ENCODE results near the gene MAK.
"Not testable (repeated sequence)": the region's sequence is repeated elsewhere in the genome, so short reads cannot be mapped to it uniquely, and the experiment has no call there.

Gene MAK

DNA sequence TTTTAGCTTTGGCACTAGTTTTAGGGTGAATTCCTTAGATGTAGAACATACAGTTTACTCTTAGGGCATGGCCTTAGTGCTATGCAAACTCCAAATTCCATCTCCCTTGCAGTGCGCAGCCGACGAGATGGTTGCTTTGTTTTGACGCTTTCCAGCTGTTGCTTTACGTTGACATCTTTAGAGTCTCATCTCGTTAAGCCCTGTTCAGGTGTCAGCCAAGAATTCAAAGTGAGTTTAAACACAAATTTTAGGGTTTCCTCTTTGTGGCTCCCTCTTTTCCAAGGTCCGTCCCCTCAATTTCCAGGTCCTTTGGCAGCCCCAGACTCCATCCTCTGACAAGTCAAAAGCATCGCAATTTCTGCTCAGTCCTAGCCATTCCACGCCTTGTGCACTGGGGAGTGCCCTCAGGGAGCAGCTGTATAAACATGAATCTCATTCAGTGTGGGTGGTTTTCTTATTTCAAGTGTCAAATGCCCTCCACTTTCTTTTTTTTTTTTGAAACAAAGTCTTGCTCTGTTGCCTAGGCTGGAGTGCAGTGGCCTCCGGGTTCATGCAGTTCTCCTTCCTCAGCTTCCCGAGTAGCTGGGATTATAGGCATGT lies 14.1 kb upstream of the MAK start:
- DNase-seq, result no peak

DNA sequence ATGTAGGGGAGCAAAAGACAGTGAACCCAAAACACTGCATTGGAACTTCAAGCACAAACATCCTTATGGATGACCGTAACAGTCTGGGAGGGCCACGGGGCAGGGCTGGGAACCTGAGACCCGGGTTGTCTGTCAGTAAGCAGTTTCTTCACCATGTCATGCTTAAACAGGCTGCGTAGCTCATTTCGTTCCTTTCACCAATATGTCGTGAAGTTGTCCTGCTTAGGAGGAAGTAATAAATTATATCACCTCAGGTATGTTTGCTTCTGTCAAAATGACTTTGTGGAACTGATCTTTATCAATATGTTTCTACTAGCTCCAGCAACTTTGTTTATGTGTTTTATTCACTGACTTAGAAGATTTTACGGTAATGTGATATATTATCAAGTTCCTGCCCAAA lies 12.4 kb upstream of the MAK start:
- no peak for DNase-seq

DNA sequence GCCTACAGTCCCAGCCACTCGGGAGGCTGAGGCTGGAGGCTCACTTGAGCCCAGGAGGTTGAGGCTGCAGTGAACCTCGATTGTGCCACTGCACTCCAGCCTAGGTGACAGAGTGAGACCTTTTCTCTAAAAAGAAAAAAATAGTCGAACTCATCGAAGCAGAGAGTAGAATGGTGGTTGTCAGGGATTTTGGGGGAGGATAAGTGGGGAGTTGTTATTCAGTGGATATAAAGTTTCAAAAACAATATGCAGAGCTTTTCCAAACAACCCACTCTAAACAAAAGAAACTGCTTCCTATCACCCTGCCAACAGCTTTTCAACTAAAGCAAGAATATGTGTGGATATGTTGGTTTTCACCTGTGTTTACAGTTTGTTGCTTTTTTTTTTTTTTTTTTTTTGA lies 11.6 kb upstream of the MAK start:
- no peak for DNase-seq

DNA sequence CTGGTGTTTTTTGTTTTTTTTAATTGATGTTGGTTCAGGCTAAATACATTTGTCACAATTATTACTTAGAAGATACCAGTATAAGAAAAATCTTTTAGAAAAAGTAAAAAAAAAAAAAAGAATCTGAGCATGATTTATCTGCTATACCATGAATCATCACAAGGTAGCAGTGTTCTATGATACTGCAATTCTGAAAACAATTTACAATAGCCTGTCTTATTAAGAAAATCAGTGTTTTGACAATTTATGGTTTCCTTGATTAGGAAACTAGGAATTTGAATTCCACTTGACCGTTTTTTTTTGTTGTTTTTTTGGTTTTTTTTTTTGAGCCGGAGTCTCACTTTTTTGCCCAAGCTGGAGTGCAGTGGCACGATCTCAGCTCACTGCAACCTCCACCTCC lies 9.3 kb upstream of the MAK start:
- DNase-seq, result peak in 1 of 2 experiments; percentile 8

DNA sequence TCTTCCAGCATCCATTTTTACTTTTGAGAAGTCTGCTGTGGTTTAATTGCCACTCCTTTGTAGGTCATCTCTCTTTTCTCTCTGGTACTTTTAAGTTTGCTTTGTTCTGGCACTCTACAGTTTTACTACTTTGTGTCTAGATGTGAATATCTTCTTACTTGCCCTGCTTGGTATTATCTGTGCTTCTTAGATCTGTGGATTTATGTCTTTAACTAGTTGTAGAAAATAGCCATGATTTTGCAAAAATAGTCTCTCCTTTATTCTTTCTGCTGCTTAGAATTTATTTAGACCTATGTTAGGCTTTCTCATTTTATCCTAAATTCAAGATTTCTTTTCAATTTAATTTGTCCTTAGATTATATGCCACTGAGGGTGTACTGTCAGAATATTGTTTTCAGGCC lies 5.2 kb upstream of the MAK start:
- no peak for DNase-seq

DNA sequence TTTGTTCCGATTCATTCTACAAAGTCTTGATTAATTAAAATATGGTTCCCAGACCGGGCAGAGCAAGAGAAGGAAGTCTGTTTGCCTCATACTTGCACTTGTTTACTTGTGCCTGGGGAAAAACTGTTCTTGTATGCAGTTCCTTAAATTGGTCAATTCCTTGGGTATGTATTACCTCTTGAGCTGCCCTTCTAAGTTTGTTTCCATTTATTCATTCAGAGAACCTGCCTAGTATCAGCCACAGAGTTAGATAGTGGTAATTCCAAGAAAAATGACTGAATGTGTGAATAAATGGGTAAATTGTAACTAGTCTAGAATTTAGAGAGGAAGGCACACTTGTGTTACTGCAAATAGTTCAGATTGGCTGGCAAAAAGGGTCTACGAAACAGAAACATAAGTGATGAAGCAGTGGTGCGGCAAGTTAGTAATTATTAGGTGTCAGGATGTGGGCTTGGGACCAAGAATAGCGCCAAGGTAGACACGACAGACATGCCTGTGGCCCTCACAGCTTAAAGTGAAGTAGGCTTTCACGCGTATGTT lies 525 bp upstream of the MAK start:
- no peak for DNase-seq

DNA sequence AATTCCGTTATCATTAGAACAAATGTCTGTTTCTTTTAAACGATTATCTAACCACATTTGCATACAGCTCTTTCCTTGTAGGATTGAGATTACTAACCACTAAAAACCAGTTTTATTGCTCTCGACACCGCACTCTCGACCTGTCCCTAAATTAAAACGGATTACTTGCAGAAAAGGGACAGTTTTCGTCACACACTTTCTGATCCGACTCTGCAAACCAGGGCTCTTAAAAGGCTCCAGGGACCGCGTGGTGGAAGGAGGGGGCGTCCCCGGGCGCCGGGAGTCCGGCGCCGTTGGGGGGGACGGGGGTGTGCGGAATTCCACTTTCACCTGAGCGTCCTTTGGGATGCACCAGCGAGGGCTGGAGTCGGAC lies 731 bp downstream of the MAK start:
- no peak for DNase-seq

DNA sequence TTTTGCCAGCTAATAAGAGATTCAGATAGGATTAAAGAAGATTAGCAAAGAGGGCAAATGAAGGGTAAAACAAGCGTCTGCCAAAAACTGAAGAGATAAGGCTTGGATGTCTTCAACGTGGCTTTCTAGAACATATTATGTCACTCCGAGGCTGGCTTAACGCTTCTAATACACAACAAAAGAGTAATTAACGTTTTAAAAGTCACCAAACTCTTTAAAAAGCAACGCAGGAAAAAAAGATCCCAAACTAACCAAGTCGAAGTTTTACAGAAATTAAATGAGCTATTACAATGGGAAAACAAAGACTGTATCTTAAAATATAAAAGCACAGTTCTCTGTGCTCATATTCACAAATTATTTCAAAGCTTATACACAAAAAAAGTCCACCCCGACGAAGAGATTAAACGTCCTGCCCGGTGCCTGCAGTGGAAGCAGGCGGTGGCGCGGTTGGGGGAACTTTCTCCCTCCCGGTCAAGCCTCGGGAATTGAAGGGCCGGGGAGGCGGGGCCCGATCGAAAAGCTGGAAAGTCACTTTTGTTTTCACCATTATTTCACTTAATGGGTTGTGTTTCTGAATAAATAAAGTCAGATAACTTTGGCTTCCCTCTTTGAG lies 1.2 kb downstream of the MAK start:
- no peak for DNase-seq

DNA sequence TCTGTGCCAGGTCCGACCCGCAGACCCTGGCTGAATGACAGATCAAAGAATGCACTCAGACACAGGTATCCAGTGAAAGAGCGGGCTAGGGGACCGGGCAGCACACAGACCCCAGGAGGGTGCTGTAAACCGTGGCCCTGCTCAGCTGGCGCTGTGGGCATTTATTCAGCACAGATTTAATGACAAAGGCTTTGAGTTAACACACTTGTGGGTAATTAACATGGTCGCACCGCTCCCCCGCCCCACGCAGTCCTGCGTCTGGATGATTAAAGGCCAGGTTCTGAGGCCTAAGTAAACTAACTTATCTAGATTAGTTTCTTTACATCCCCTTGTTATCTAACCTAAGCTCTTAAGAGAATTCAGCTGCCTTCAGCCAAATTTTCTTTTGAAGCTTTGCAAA lies 3.5 kb downstream of the MAK start:
- no peak for DNase-seq

DNA sequence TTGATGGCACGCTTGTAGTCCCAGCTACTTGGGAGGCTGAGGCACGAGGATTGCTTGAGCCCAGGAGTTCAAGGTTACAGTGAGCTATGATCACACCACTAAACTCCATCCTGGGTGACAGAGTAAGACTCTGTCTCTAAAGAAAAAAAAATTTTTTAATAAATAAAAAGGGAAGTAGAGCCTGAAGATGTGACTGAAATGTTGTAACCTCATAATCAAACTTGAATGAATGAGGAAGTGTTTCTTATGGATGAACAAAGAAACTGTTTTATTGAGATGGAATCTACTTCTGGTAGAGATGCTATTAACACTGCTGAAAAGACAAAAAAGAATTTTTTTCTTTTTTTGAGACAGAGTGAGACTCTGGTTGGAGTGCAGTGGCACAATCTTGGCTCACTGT lies 6.7 kb downstream of the MAK start:
- no peak for DNase-seq

DNA sequence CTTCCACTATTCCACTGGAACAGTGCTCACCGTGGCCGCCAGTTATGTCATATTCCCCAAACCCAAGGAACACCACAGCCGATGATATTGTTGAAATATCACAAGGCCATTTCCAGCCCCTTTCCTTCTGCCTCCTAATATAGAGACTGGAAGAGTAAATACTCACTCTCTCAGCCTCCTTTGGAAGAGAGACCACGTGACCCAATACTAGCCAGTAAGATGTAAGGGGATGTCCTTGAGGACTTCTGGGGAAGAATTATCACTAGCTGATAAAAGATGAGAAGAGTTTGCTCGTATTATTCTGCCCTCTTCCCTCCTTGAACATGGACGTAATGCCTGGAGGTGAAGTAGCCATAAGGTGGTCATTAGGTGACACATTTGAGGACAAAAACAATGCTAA lies 13.5 kb downstream of the MAK start:
- no peak for DNase-seq

DNA sequence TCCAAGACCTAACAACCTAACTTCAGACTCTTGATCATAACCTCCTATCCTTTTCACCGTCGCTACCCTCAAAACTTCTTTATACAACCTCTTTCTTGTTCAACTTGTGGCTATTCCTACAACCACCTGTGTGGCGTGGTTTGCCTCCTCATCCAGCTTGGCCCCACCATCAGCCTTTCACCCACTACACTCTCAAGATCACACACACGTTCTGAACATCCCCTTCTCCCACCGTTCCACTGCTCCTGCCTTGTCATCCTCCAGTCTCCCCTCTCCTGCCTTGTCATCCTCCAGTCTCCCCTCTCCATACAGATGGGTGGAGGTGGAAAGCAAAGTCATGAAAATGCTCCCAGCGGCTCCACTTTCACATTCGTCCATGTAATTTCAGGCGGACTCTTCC lies 14.0 kb downstream of the MAK start:
- DNase-seq, result no peak

DNA sequence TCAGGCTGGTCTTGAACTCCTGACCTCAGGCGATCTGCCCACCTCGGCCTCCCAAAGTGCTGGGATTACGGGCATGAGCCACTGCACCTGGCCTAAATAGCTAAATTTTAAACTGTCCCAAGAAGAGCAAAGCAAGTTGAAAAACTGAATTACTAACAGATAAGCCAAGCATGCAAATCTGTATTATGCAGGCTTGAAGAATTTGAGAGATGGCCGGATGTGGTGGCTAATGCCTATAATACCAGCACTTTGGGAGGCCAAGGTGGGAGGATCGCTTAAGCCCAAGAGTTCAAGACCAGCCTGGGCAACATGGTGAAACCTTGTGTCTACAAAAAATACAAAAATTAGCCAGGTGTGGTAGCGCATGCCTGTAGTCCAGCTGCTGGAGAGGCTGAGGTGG lies 24.2 kb downstream of the MAK start:
- not testable (repeated sequence) for DNase-seq

DNA sequence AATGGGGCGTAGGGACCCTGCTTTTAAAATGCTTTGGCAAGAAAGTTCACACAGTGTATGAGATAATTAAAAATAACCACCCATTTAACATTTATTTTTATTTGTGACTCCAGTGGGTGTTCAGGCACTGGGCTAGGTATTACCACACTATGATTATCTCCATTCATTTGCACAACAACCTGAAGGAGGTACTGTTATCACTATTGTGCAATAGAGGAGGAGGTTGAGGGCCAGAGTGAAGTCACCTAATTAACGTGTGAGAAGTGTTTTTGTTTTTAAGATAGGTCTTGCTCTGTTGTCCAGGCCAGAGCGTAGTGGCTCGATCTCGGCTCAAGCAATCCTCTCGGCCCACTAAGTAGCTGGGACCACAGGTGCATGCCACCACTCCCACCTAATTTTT lies 29.2 kb downstream of the MAK start:
- DNase-seq, result no peak

DNA sequence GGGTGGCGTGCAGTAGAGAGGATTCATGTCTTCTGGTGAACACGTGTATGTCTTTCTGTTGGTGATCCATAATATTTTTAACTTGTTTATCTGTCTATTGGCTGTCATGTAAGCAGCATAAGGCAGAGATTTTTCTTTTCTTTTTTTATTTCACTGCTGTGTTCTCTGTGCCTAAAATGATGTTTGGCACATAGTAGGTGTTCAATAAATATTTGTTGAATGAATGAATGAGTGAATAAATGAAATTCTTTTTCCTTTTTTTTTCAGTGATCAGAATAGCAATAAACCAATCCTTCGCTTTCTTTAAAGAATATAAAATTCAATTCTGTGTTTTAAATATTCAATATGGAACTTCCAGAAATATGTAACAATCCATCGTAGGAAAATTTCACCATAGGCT lies 30.0 kb downstream of the MAK start:
- no peak for DNase-seq

DNA sequence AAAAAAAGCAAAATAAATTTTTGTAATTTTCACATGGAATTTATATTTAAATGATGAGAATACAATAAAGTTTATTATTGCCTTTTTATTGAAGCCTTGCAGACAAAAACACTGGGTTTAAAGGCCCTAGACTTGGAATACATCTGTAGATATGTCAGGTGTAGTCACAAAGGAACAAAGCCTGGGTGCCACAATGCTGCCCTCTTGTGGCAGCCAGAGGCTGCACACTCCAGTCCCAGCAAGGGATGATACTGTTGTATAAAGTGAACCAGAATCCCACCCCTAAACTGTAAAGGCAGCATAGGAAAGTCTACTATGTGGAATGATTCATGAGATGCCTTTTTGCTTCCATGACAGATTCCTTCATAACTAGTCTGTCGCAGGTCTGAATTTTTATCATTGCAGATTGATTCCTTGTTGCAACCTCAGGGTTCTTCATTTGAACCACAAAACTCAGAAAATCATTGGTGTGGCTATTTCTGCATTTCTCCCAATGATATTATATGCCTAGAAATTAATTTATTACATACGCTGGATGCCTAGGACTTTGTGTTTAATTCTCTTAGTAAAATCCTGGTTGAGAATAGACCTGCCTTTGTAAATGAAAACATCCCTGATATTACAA lies 37.0 kb downstream of the MAK start:
- DNase-seq, result peak; percentile 35 to 73

DNA sequence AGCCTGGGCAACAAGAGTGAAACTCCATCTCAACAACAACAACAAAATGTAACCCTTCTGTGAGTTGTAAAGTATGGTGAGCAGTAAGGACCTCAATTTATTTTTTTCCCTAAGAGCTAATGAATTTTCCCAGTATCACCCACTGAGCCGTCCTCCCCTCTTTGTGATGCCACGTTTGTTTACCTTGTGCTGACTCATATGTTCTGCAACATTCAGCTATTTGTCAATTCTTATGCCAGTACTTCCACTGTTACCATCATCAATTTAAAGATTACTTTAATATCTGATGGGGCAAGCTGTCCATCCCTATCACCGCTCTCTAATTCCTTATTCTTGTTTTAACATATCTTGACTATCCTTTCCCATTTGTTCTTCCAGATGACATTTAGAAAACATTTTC lies 37.5 kb downstream of the MAK start:
- DNase-seq, result no peak

DNA sequence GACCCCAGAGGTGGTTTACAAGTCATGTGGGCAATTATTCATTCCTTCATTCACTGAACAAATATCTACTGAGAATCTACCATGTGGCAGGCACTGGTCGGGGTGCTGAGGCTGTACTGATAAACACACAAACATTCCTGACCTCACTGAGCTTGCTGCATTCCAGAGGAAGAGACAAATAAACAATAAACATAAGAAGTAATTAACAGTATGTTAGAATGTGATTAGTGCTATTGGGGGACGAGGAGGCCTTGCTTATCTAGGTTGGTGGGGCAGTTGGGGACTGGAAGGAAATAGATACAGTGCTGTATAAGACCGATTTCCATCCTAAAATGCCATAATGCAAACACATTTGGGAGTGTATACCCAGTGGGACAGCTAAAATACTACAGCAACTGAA lies 44.1 kb downstream of the MAK start:
- no peak for DNase-seq

DNA sequence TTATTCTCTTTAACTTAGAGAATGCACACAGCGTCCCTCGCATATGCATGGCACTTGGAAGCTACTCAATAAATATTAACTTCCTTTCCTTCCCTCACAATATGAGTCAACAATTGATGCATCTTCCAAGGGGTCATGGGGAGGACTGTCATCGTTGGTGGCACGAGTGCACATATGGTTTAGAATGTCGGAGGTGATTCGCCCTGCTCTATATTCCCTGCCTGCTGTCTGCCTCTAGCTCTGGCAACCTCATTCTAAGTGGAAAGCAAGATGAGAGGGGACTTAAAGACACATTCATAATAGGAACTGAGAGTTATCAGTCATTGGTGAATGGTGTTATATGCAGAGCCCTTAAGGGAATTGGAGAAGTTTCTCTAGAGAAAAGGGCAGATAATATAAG lies 44.6 kb downstream of the MAK start:
- DNase-seq, result no peak

DNA sequence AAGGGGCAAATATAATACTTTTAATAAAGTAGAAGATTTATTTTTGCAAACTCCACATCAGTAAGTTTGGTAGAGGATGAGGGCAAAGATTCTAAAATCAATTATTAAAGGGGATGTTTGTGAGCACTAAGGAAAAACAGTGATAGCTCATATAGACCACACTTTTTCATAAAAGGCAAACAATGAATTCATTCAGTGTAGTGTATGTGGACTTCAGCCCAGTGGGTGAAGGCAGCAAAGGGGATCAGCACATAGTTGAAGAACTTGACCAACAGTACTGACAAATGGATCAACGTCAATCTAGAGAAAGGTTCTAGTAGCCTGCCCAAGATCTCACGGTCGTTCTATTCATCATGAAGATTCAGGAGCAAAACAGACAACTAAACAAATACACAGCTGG lies 45.3 kb downstream of the MAK start:
- DNase-seq, result no peak

DNA sequence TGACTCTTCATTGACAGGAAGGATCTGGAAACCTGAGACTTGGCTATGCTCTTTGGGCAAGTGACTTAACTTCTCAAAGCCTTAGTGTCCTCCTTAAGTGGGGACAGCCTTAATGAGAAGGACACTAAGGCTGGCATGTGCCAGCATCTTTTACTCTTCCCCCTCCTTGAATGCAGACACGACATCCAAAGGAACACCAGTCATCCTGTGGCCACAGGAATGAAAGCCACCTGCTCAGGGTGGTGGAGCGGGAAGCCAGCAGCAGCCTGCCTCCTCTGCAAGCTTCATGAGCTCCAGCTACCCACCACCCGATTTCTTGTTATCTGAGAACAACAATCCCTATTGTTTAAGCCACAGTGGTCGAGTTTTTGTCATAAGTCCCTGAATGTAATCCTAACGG lies 46.2 kb downstream of the MAK start:
- no peak for DNase-seq

DNA sequence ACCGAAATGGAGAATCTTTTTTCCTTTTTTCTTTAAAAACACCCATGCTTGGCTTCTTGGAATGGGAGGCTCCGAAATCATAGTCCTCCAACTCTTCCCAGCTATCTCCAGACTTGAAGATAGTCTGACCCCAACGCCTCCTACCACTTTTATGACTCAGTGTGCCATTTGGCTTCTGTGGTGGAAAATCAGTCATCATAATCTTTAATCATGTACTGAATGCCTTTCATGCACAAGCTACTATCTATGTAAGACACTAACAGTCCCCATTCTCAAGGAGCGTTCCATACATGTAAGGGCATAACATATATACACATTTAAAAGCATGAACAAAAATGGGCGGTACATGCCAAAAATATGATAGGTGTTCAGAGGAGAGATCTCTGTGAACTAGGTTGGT lies 46.7 kb downstream of the MAK start:
- DNase-seq, result no peak

DNA sequence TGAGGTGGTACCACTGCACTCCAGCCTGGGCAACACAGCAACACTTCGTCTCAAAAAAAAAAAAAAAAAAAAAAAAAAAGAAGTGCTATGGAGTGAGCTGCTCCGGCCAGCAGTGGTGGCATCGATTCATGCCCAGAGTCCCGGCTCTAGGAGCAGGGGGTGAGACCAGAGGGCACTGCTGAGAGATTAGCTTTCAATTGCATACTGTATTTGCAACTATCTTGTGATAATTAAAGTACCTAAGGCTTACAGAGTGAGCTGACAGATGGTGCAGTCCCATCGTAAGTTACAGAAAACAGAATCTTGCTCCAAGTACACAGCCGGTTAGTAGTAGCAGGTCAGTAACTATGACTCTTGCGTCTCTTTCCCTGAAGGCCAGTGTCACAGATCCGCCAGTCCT lies 59.3 kb downstream of the MAK start:
- no peak for DNase-seq

DNA sequence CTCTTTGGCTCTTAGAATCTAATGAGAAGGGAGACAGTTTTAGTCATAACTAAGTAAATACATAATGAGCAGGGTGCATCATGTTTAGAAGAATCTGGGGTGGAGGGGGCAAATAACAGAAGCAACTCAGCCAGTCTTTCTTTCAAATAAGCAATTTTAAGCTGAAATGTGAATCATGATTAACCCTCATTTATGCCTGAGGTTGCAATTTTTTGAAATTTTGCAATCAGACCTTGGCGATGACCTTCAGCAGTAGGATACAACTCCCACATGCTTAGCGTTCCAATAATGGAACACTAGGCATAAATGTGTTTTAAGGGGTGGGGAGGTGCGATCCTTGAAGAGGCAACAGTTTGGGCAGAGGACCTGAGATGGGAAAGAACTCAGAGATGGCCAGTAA lies 60.1 kb downstream of the MAK start:
- no peak for DNase-seq

DNA sequence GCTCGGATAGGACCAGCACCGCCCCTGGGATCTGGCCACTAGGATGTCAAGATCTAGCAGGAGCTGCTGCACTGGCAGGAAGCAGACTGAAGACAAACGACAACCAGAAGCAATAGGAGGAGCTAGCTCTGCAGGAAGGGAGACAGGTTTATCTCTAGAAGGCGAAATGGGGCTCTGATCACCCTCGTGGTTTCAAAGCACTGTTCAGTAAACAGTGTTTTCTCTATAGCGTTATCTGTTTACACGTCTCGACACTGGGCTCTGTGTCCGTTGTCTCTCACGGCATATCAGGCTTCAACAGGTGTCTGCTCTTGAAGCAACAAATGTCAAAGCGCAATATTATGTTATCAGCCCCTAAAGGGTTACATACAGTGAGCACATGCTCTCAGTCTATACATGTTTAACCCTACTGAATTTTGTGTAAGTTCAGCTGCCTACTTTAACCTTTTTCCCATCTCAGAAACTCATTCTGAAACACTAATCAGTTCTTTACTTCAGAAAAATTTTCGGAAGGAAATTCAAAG lies 66.9 kb downstream of the MAK start:
- no peak for DNase-seq
